Transverse colon (tissue), 4 donors: ENCODE measurements around the gene MTMR3.

ENCODE experiments used
- POLR2A ChIP-seq: fragments of 450-650 bp; IDR thresholded peaks from one replicate; pipeline ENCODE4 v1.6.1; 2016; ENCODE audit warnings: antibody characterized with exemption, mild to moderate bottlenecking, moderate library complexity
- POLR2AphosphoS5 ChIP-seq, 3 donors: sonication (generic); formaldehyde crosslinking; IDR thresholded peaks; one replicate each; pipeline ENCODE4 v1.6.1; 2016; ENCODE audit warnings: antibody characterized with exemption in 3 of 3
- TF ChIP-seq, protein P1 (sequence below), 5 experiments: fragments of 200-600 bp in 3 of 5; fragments of 450-650 bp in 2 of 5; sonication (generic) in 3 of 5; IDR thresholded peaks; 1 replicate in 2 of 5; 2 replicates in 3 of 5; pipeline ENCODE4 v1.5.1; 2016 to 2017; ENCODE audit warnings: antibody characterized with exemption in 5 of 5, inconsistent platforms in 3 of 5, mild to moderate bottlenecking in 2 of 5, moderate library complexity in 1 of 5

DNA sequence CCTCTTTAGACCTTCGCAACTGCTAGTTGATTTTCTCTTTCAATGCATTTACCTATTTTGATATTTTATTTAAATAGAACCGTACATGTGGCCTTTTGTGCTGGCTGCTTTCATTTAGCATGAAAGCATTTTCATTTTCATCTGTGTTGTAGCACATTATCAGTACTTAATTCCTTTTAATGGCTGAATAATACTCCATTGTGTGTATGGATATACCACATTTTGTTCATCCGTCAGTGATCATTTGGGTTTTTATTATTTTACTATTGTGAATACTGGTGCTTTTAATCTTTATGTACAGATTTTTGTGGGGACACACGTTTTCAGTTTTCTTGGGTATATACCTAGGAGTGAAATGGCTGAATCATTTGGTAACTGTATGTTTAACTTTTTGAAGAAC, 43.1 kb downstream of the MTMR3 start:
- TF ChIP-seq POLR2A = no peak
- no peak for TF ChIP-seq POLR2AphosphoS5 (IDR thresholded peaks at IDR 0.05)
- TF ChIP-seq, protein P1, sequence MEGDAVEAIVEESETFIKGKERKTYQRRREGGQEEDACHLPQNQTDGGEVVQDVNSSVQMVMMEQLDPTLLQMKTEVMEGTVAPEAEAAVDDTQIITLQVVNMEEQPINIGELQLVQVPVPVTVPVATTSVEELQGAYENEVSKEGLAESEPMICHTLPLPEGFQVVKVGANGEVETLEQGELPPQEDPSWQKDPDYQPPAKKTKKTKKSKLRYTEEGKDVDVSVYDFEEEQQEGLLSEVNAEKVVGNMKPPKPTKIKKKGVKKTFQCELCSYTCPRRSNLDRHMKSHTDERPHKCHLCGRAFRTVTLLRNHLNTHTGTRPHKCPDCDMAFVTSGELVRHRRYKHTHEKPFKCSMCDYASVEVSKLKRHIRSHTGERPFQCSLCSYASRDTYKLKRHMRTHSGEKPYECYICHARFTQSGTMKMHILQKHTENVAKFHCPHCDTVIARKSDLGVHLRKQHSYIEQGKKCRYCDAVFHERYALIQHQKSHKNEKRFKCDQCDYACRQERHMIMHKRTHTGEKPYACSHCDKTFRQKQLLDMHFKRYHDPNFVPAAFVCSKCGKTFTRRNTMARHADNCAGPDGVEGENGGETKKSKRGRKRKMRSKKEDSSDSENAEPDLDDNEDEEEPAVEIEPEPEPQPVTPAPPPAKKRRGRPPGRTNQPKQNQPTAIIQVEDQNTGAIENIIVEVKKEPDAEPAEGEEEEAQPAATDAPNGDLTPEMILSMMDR (IDR thresholded peaks at IDR 0.05) = no peak
